Esophagus muscularis mucosa (tissue), 3 donors: ENCODE results near the gene TENM3.

Experiments
- POLR2A ChIP-seq: fragments of 450-650 bp; IDR thresholded peaks from one replicate; pipeline ENCODE4 v1.6.1; 2017; ENCODE audit warnings: antibody characterized with exemption, moderate library complexity, mild to moderate bottlenecking, low read depth
- POLR2AphosphoS5 ChIP-seq, 2 donors: sonication (generic); formaldehyde crosslinking; IDR thresholded peaks; one replicate each; pipeline ENCODE4 v1.6.1; 2017; ENCODE audit warnings: antibody characterized with exemption in 2 of 2
- TF ChIP-seq, protein P1 (sequence below), 3 experiments: fragments of 200-600 bp in 2 of 3; fragments of 450-650 bp in 1 of 3; sonication (generic) in 2 of 3; IDR thresholded peaks; one replicate each; pipeline ENCODE4 v1.5.1; 2017 to 2019; ENCODE audit warnings: antibody characterized with exemption in 3 of 3, mild to moderate bottlenecking in 2 of 3, moderate library complexity in 1 of 3

DNA sequence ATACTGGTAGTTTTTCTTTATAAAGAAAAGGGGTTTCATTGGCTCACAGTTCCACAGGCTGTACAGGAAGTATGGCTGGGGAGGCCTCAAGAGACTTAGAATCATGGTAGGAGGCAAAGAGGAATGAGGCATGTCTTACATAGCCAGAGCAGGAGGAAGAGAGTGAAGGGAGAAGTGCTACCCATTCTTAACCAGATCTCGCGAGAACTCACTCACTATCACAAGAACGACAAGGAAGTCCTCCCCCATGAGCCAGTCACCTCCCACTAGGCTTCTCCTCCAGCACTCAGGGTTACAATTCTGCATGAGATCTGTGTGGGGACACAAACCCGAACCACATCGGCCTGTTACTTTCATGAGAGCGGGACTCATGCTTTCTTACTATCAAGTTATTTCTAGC is 240.5 kb downstream of the TENM3 start:
- TF ChIP-seq, protein P1, sequence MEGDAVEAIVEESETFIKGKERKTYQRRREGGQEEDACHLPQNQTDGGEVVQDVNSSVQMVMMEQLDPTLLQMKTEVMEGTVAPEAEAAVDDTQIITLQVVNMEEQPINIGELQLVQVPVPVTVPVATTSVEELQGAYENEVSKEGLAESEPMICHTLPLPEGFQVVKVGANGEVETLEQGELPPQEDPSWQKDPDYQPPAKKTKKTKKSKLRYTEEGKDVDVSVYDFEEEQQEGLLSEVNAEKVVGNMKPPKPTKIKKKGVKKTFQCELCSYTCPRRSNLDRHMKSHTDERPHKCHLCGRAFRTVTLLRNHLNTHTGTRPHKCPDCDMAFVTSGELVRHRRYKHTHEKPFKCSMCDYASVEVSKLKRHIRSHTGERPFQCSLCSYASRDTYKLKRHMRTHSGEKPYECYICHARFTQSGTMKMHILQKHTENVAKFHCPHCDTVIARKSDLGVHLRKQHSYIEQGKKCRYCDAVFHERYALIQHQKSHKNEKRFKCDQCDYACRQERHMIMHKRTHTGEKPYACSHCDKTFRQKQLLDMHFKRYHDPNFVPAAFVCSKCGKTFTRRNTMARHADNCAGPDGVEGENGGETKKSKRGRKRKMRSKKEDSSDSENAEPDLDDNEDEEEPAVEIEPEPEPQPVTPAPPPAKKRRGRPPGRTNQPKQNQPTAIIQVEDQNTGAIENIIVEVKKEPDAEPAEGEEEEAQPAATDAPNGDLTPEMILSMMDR (IDR thresholded peaks at IDR 0.05), result no peak
- no peak for TF ChIP-seq POLR2AphosphoS5 (IDR thresholded peaks at IDR 0.05)
- no peak for TF ChIP-seq POLR2A
